HG02970 (cell line): Measurements from ENCODE around the gene ABHD18.
"Not testable (repeated sequence)": the region's sequence is repeated elsewhere in the genome, so short reads cannot be mapped to it uniquely, and the experiment has no call there.

Experiments used
- ATAC-seq: cut with Tn5 transposase; IDR thresholded peaks from one replicate; pipeline ENCODE4 v1.9.1; 2021; ENCODE audit warnings: mild to moderate bottlenecking, moderate library complexity, moderate number of reproducible peaks; ENCODE audit not compliant: unreplicated experiment, low FRiP score

ABHD18 gene

DNA sequence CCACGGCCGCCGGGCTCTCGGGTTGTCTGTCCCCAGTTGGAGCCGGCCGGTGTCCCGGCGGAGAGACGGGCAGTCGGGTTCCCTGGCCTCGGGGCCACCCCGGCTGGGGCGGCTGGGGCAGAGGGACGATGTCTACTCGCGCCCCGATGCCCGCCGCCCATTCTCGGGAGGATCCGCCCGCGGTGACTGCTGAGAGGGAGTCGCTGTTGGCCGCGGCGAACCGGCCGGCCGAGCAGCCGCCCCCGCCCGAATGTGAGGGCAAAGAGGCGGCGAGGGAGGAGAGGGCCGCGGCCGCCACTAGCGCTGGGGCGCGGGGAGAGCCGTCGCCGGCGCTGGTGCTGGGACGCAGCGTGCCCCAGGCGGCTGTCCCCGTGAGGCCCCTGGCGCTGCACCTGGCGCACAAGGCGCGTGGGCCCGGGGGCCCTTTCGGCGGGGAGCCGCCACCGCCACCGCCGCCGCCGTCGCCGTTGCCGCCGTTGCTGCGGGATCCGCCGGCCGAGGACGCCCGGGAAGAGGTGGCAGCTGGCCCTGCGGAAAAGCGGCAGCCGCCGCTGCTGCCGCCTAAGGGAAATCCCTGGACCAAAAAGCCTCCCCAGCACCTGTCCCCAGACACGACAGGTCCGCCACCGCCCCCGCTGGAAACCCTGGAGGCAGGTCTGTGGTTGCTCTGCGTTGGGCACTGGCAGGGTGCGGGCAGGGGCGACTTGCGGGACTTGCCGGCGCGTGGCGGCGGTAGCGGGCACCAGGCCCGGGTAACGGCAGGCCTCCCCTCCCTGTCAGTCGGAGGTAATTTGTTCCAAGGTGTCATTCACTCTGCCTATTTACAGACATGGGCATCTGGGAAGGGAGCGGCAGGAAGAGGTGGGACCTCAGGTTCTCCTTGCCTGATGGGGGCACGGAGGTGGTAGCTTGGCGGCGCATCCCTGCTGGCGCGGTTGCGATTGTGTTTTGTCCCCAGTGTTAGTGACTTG is 96.6 kb downstream of the ABHD18 start:
- ATAC-seq: peak; percentile 36

DNA sequence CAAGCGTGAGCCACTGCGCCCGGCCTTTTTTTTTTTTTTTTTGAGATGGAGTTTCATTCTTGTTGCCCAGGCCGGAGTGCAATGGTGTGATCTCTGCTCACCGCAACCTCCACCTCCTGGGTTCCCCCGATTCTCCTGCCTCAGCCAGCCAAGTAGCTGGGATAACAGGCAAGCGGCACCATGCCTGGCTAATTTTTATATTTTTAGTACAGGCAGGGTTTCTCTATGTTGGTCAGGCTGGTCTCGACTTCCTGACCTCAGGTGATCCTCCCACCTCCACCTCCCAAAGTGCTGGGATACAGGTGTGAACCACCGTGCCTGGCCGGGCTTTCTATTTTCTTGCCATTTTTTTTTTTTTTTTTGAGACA is 101.2 kb downstream of the ABHD18 start:
- ATAC-seq: not testable (repeated sequence)

DNA sequence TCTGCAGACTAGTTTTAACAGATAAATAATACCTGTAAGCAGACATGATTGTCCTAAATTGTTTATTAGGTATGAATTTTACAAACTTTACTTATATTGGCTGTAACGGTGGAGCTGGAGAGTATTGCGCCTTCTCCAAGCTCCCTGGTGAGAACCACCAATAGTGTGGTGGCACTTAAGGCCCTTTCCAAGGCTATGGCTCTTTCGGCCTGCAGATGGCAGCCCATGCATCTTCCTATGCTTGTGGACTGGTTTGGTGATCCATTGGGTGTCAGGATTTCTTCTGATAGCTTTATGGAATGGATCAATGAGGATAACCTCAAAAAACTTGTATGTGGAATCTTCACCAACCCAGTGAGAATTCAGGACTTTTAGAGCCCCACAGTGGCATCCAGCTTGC is 103.7 kb downstream of the ABHD18 start:
- no peak for ATAC-seq

GRCh38 chr4:128076464-128076863 is 111.3 kb downstream of the ABHD18 start:
- no peak for ATAC-seq
